ENCODE measurements around the gene CCDC88C.

Gene CCDC88C

DNA sequence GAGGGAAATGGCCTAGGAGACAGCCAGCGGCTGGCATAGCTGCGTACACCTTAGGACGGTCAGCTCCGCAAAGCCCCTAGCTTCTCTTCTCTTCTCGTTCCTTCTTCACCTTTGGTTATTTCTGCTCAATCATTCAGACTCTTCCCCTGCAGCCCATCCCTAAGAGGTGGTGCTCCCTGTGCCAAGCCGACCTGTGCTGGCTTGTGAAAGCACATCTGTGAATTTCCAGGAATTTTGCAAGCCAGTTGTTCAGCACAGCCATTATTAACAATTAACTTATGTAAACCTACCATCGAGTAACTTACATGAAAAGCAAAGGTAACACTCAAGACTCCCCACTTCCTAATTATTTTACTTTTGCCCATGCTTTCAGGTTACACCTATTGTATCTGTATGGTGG, 152.2 kb downstream of the CCDC88C start:
- Histone ChIP-seq H3K4me3 (no peak overlapping the region), H3K27ac (no peak overlapping the region)

DNA sequence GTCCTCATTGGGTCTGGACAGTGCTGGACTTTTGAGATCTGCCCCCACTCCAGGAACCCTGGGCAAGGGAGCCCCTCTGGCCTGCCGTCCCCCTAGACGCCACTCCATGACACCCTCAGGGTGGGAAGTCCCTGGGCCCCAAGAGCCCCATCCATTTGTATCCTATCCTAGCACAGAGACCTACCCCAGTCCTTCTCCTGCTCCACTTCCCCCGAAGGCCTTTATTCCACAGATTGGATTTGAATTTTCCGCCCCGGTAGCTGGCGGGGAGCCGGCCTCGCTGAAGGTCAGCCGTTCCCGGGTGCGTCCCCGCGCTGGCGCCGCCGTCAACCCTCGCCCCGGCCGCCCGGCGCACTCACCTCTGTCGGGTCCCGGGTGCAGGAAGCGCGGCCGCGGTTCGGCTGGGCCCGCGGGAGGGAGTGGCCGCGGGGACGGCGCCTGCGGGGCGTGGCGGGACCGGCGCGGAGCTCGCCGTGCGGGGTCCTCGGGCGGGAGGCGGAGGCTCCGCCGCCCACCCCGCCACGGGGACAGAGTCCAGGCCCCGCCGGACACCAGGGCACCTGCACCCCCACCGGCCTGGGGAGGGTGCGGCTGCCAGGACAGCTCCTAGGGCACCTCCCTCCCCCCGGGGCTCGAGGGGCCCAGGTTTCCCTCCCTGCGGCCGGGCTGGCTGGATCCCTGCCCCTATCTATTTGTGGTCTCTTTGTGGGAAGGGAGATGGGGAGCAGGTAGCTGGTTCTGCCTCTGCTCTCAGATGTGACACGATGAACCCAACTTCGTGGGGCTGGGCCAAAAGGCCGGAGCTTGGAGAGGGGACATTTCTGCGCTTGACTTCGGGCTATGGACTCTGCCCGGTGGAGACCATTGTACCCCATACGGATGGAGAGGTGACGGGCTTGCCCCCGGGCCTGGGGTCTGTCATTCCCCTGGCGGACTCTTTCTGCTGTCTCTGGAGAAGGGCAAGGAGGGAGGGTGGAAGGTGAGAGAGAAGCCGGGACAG, 153.2 kb downstream of the CCDC88C start:
- TF ChIP-seq, protein P1, sequence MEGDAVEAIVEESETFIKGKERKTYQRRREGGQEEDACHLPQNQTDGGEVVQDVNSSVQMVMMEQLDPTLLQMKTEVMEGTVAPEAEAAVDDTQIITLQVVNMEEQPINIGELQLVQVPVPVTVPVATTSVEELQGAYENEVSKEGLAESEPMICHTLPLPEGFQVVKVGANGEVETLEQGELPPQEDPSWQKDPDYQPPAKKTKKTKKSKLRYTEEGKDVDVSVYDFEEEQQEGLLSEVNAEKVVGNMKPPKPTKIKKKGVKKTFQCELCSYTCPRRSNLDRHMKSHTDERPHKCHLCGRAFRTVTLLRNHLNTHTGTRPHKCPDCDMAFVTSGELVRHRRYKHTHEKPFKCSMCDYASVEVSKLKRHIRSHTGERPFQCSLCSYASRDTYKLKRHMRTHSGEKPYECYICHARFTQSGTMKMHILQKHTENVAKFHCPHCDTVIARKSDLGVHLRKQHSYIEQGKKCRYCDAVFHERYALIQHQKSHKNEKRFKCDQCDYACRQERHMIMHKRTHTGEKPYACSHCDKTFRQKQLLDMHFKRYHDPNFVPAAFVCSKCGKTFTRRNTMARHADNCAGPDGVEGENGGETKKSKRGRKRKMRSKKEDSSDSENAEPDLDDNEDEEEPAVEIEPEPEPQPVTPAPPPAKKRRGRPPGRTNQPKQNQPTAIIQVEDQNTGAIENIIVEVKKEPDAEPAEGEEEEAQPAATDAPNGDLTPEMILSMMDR (IDR thresholded peaks at IDR 0.05) = no peak
- Histone ChIP-seq H3K4me3 (peak overlapping the region; percentile 73), H3K27ac (no peak overlapping the region)
- DNase-seq (ENCODE audit: low spot score) = no peak

More for the DNA sequence above, 152.2 kb downstream of the CCDC88C start:
- no peak for DNase-seq (ENCODE audit: low spot score)
- TF ChIP-seq, protein P1 (IDR thresholded peaks at IDR 0.05) = no peak

DNA sequence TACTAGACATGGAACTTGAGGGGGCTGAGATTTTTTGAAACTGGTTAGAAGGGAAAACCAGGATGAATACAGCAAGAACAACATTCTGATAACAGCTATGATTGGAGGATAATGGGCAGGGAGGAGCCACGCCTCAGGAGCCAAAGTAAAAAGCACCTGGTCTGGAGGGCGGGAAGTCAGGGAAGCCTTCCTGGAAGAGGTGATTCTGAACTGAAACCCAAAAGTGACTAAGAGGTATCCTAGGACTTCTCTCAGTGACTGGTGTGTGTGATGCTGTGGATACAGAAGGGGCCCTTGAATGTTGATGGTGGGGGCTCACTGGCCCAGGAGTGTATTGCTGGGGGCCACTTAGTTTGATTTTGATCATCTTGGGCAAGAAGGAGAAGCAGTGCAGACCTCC, 154.3 kb downstream of the CCDC88C start:
- TF ChIP-seq, protein P1 (IDR thresholded peaks at IDR 0.05) = no peak
- H3K4me3 ChIP-seq = no peak overlapping the region

DNA sequence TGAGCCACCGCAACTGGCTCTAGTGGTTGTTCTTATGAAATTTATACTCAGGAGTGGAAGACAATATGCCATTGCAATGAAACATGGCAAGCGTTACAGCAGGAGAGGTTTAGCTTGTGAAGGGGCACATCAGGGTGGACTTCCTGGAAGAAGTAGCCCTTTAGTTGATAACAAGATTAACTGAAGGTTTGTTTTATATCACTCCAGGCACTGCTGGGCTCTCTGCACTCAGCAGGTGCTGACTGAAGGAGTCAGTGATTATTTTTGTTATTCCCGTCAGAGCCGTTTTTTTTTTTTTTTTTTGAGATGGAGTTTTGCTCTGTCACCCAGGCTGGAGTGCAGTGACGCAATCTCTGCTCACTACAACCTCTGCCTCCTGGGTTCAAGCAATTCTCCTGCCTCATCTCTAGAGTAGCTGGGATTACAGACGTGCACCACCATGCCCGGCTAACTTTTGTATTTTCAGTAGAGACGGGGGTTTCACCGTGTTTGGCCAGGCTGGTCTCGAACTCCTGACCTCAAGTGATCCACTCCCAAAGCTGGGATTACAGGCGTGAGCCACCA, 155.6 kb downstream of the CCDC88C start:
- TF ChIP-seq, protein P1 (IDR thresholded peaks at IDR 0.05) = no peak
- Histone ChIP-seq H3K4me3 (no peak overlapping the region), H3K27ac (no peak overlapping the region)
- DNase-seq (ENCODE audit: low spot score) = no peak

More for the DNA sequence above, 154.3 kb downstream of the CCDC88C start:
- no peak overlapping the region for H3K27ac ChIP-seq
- DNase-seq (ENCODE audit: low spot score) = no peak

DNA sequence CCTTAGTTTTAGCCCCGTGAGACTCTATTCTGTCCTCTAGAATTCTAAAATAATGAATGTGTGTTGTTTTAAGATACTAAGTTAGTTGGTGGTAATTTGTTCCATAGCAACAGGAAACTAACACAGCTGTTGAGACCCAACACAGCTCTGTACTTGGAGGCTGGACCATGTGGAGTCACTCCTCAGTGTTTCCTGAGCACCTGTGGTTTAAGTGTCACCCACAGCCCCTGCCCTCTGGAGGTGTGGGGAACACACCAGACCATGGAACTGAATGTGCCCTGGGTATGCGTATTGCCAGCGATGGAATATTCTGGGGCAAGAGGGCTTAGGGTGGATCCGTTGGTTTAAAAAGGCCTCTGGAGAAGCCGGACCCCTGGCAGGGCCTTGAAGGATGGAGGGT, 156.5 kb downstream of the CCDC88C start:
- no peak overlapping the region for H3K27ac ChIP-seq
- H3K4me3 ChIP-seq = no peak overlapping the region
- DNase-seq (ENCODE audit: low spot score) = no peak
- TF ChIP-seq, protein P1 (IDR thresholded peaks at IDR 0.05) = no peak

DNA sequence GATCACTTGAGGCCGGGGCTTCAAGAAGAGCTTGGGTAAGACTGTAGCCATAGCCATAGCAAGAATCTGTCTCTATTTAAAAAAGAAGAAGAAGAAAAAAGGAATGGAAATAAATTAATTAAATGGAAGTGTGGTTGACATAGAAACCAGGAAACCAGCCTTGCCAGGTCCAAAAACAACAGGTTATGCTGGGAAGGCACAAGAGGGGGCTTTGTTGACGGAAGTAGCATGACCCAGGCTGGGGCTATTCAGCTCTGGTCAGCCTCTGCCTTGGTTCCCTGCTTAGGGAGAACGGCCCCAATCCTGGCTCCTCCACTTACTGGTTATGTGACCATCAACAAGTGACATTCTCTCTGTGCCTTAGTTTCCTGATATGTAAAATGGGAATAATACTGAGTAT, 158.7 kb downstream of the CCDC88C start:
- DNase-seq (ENCODE audit: low spot score) = no peak
- TF ChIP-seq, protein P1 (IDR thresholded peaks at IDR 0.05) = no peak
- Histone ChIP-seq H3K27ac (no peak overlapping the region), H3K4me3 (no peak overlapping the region)
